Activated T-cell treated with anti-CD3 and anti-CD28 coated beads, Interleukin-2, amount 50 U/mL, for 1 hour (primary cell): Measurements from ENCODE around the gene CPT1B.
A peak's percentile ranks its signal among the peaks of the same experiment; 100 is the strongest.
"Not testable (repeated sequence)": the region's sequence is repeated elsewhere in the genome, so short reads cannot be mapped to it uniquely, and the experiment has no call there.

Source experiments
- DNase-seq: peaks from one replicate; pipeline ENCODE4 v3.0.0-alpha.2; 2020

Gene CPT1B

GRCh38 chr22:50608996-50609395 is 30.8 kb upstream of the CPT1B start:
- no peak for DNase-seq

DNA sequence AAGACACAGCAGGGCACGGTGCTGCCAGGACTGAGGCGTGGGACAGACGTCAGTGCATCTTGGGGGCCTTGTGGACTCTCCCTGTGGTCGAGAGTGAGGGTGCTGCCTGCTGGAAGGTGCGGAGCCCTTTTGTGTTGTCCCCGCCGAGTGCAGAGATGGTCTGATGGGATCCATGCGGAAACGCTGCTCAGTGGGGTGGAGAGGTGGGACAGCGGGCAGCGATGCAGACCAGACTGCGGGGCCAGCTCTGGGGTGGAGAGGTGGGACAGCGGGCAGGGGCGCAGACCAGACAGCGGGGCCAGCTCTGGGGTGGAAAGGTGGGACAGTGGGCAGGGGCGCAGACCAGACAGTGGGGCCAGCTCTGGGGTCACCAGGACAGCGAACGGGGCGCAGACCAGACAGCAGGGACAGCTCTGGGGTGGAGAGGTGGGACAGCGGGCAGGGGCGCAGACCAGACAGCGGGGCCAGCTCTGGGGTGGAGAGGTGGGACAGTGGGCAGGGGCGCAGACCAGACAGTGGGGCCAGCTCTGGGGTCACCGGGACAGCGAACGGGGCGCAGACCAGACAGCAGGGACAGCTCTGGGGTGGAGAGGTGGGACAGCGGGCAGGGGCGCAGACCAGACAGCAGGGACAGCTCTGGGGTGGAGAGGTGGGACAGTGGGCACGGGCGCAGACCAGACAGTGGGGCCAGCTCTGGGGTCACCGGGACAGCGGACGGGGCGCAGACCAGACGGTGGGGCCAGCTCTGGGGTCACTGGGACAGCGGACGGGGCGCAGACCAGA is 30.0 kb upstream of the CPT1B start:
- not testable (repeated sequence) for DNase-seq

DNA sequence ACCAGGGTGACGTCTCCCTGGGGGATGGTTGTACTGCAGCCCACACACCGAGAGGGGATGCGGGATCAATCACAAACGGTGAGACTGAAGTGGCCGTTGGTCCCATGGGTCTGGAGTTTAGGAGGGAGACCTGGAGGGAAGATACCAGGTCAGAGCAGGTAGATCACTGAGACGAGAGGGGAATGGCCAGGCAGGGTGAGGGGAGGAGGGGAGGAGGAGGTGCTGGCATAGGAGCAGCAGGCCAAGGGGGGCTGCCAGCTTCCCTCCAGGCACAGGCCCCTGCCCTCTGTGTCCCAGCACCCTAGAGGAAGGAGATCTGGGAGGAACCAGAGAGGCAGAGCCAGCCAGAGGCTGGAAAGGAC is 29.4 kb upstream of the CPT1B start:
- no peak for DNase-seq

- DNase-seq, result no peak
Measured at GRCh38 chr22:50606946-50607658, 28.9 kb upstream of the CPT1B start.

DNA sequence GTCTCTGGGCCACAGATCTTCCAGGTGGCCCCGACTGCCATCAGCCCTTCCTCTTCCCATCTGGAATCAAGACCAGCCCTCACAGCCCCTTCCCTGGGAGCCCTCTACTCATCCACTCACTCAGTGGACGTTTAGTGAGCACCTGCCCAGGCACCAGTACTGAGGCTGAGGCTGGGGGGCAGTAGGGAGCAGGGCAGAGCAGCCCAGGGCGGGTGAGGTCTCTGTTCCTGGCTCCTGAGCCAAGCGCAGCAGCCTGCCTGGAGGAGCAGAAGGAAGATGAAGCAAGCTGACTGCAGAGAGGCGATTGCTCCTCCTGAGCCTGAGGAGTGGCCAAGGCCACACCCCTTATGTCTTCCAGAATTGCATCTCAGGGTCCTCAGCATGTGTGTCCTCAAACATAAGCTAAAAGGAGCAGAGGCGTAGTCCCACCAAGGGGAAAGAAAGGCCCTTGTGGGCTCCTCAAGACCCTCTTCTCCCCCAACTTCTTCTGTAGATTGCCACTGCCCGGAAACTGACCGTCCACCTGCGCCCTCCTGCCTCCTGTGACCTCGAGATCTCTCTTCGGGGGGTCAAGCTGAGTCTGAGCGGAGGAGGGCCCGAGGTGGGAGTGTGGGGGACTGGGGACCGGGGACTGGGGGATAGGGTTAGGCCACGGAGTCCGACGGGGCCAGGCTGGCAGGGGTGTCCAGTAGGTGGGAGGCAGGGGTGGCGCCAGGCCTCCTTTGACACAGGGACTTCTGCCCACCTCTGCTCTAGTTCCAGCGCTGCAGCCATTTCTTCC is 28.1 kb upstream of the CPT1B start:
- DNase-seq, result no peak

DNA sequence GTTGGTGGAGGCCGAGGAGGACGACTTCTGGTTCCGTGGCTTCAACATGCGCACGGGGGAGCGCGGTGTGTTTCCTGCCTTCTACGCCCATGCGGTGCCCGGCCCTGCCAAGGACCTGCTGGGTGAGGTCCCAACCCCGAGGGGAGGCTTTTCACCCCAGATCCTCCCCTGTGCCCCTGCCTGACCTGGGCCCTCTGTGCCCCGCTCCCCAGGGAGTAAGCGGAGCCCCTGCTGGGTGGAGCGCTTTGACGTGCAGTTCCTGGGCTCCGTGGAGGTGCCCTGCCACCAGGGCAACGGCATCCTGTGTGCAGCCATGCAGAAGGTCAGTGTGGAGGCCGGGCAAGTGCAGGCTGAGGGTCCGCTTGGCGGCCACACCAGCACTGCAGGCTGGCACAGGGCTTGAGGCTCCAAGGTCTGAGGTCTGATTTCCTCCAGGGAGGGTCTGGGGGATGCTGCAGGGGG is 27.4 kb upstream of the CPT1B start:
- DNase-seq, result no peak

GRCh38 chr22:50605002-50605612 is 26.9 kb upstream of the CPT1B start:
- no peak for DNase-seq

- peak; percentile 17 for DNase-seq
Measured at GRCh38 chr22:50604256-50605001, 26.2 kb upstream of the CPT1B start.

DNA sequence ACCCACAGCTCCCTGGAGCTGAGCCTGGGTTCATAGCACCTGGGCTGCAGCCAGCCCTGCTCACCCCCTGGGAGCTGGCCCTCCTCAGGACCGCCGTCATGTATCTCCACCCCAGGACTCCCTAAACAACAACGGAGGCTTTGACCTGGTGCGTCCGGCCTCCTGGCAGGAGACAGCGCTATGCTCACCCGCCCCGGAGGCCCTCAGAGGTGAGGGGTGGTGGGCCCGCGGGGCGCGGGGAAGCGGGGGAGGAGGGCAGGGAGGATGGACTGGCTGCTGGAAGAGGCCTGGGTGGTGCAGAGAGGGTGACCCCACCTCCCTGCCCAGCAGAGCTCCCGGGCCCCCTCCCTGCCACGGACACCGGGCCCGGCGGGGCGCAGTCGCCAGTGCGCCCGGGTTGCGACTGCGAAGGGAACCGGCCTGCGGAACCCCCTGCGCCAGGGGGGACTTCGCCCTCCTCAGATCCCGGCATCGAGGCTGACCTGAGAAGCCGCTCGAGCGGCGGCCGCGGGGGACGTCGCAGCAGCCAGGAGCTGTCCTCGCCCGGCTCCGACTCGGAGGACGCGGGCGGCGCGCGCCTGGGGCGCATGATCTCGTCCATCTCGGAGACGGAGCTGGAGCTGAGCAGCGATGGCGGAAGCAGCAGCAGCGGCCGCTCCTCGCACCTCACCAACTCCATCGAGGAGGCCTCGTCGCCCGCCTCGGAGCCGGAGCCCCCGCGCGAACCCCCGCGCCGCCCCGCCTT is 25.5 kb upstream of the CPT1B start:
- DNase-seq, result peak; percentile 18

DNA sequence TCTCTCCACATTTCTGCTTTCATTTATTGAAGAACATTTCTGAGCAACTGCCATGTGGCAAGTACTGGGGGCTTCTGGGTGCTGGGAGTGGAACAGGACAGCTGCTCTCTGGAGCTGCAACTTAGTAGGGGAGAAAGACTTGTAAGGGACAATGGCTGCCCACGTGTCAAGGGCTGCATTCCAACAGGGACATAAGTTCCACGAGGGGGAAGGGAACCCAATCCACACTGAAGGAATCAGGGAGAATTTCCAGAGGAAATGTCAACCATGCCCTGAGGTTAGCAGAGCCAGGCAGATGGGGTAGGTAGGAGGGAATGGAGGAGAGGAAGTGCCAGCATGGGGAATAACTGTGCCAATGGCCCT is 24.1 kb upstream of the CPT1B start:
- DNase-seq, result no peak

DNA sequence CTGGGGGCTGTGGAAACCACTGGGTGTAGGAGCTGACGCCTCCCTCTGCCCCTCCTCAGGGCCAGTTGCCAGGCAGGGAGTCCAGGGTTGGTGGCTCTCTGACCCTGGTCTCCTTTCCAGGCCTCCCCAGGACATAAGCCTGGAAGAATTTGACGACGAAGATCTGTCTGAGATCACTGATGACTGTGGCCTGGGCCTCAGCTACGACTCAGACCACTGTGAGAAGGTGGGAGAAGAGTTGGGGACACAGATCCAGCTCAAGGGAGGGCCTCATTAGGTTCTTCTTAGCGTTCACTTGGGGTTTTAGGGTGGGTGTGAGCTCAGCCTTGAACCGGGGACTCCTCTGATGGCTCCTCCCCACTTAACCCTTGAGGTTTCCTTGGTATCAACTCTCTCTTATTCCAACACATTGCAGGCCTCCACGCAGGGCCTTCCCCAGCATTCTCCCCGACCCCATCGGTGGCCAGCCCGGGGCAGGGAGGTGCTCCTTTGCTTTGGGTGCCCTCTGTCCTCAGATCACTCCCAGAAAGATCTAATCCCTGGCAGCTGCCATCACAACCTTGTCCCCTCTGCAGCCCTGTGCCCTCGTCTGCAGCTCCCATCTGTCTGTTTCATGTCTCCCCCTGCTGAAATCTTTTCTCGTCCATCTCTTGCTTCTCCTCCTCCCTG is 23.6 kb upstream of the CPT1B start:
- peak; percentile 13 for DNase-seq

DNA sequence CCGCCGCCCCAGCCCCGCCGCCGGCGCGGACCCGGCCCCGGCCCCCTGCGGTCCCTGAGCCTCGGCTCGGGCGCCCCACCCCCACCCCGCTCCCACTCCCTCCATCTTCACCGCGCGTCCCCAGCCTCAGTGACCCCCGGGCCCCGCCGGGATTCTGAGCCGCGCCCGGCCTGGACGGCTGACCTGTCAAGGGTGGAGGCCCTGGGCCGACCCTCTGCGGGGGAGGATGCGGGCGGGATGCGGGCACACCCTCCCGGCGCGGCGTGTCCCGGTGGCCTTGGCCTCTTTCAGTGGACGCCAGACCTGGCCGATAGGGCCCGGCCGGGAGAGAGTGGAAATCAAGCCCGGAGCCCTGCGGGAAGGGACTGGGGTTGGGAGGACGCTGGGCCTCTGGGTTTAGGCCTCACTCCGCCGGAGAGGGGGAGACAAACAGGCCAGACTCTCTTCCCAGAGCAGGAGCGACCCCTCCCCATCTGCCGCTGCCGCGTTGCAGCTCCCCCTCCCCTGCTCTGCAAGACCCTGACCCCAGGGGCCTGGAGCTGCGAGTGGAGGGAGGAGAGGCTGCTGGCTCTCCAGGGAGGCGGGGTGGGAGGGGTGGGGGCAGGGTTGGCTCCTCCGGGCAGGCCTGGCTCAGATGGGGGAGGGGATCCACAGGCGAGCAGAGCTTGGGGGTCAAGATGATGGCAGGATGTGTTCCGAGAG is 22.9 kb upstream of the CPT1B start:
- DNase-seq, result peak; percentile 16

GRCh38 chr22:50600538-50600937 is 22.3 kb upstream of the CPT1B start, which contains the start of gene MAPK8IP2:
Gene MAPK8IP2, plus strand, starts transcription at chr22:50600793. Its CDS starts 26 bp downstream, at chr22:50600819.
- DNase-seq, result peak; percentile 19

- peak; percentile 75 for DNase-seq
Measured at GRCh38 chr22:50599816-50600455, 21.7 kb upstream of the CPT1B start.

- DNase-seq, result no peak
Measured at GRCh38 chr22:50597097-50597496, 18.9 kb upstream of the CPT1B start.

- DNase-seq, result no peak
Measured at GRCh38 chr22:50595189-50595588, 17.0 kb upstream of the CPT1B start.

GRCh38 chr22:50587407-50587806 is 9.2 kb upstream of the CPT1B start:
- DNase-seq, result no peak

GRCh38 chr22:50586416-50586815 is 8.2 kb upstream of the CPT1B start:
- DNase-seq, result no peak

GRCh38 chr22:50585781-50586180 is 7.6 kb upstream of the CPT1B start:
- no peak for DNase-seq

DNA sequence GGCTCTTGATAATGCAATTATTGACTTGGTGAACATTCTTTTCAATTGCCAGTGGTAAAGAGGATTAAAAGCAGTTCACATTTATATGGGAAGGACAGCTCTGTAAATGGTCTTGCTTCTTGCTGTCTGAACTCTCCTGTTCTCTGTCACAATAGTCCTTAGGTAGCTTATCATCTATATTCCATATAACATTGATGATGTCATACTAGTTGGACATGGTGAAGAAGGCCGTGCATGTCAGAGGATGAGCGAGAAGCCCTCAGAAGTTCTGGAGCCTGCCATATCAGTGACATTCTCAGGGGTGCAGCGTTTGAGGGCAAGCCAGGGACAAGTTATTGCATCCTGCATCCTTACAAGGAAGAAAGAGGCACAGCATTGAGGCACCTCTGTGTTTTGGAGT is 7.0 kb upstream of the CPT1B start:
- no peak for DNase-seq
